Right hindlimb (tissue), 1 donor: Measurements from ENCODE around the gene SPAG17.

ENCODE experiments used
- DNase-seq: peaks from one replicate; pipeline ENCODE4 v3.0.0-alpha.2; 2018

SPAG17 gene

GRCh38 chr1:118117521-118117920 is 67.5 kb downstream of the SPAG17 start:
- no peak for DNase-seq

- DNase-seq, result no peak
Observed at GRCh38 chr1:118116909-118117308, 68.1 kb downstream of the SPAG17 start.

GRCh38 chr1:118116401-118116800 is 68.6 kb downstream of the SPAG17 start:
- peak; percentile 77 for DNase-seq

GRCh38 chr1:118115567-118116295 is 69.3 kb downstream of the SPAG17 start:
- no peak for DNase-seq

GRCh38 chr1:118113261-118113660 is 71.8 kb downstream of the SPAG17 start:
- no peak for DNase-seq

GRCh38 chr1:118110580-118110979 is 74.4 kb downstream of the SPAG17 start:
- DNase-seq, result no peak

- DNase-seq, result no peak
Observed at GRCh38 chr1:118104951-118105350, 80.1 kb downstream of the SPAG17 start.

GRCh38 chr1:118102445-118102844 is 82.6 kb downstream of the SPAG17 start:
- no peak for DNase-seq

- DNase-seq, result no peak
Observed at GRCh38 chr1:118101999-118102398, 83.0 kb downstream of the SPAG17 start.

GRCh38 chr1:118101515-118101844 is 83.5 kb downstream of the SPAG17 start:
- DNase-seq, result peak; percentile 33

GRCh38 chr1:118100686-118101514 is 84.1 kb downstream of the SPAG17 start:
- no peak for DNase-seq

- DNase-seq, result no peak
Observed at GRCh38 chr1:118099686-118100085, 85.3 kb downstream of the SPAG17 start.

- DNase-seq, result no peak
Observed at GRCh38 chr1:118097622-118098348, 87.2 kb downstream of the SPAG17 start.

GRCh38 chr1:118093017-118093416 is 92.0 kb downstream of the SPAG17 start:
- DNase-seq, result no peak

GRCh38 chr1:118090130-118090529 is 94.9 kb downstream of the SPAG17 start:
- no peak for DNase-seq

- no peak for DNase-seq
Observed at GRCh38 chr1:118085365-118085764, 99.7 kb downstream of the SPAG17 start.

- DNase-seq, result no peak
Observed at GRCh38 chr1:118084400-118084799, 100.6 kb downstream of the SPAG17 start.

GRCh38 chr1:118082984-118083383 is 102.0 kb downstream of the SPAG17 start:
- DNase-seq, result no peak

- no peak for DNase-seq
Observed at GRCh38 chr1:118081387-118081786, 103.6 kb downstream of the SPAG17 start.

- DNase-seq, result peak; percentile 38
Observed at GRCh38 chr1:118077331-118078045, 107.5 kb downstream of the SPAG17 start.

- DNase-seq, result no peak
Observed at GRCh38 chr1:118075116-118075515, 109.9 kb downstream of the SPAG17 start.

- peak; percentile 87 for DNase-seq
Observed at GRCh38 chr1:118073648-118074435, 111.2 kb downstream of the SPAG17 start.
